HCT116 (cell line): ENCODE measurements around the gene CDCP1.

Experiments
- CBX3 ChIP-seq: IDR thresholded peaks from 2 replicates; pipeline ENCODE4 v1.6.1; 2012; ENCODE audit warnings: low read depth
- CTCF ChIP-seq, 3 experiments: fragments of 200-600 bp in 1 of 3; sonication (generic) in 1 of 3; IDR thresholded peaks in 2 of 3; conservative IDR thresholded peaks in 1 of 3; 2 replicates each; pipeline ENCODE4 v1.5.1; 2012 to 2017; ENCODE audit warnings: low read depth in 2 of 3, low read length in 2 of 3, antibody characterized with exemption in 1 of 3, borderline replicate concordance in 1 of 3, control low read depth in 1 of 3, mild to moderate bottlenecking in 1 of 3, mixed read lengths in 1 of 3, mixed run types in 1 of 3, moderate library complexity in 1 of 3; ENCODE audit not compliant: insufficient read depth in 1 of 3
- EGR1 ChIP-seq: IDR thresholded peaks from 2 replicates; pipeline ENCODE4 v1.6.1; 2012; ENCODE audit warnings: low read depth
- EZH2 ChIP-seq: fragments of 200-600 bp; sonication (generic); IDR thresholded peaks from 2 replicates; pipeline ENCODE4 v1.6.1; 2017; ENCODE audit warnings: antibody characterized with exemption, mixed run types
- MAX ChIP-seq: IDR thresholded peaks from 2 replicates; pipeline ENCODE4 v1.6.1; 2012
- POLR2A ChIP-seq: IDR thresholded peaks from 2 replicates; pipeline ENCODE4 v1.7.0; 2011; ENCODE audit warnings: borderline replicate concordance; ENCODE audit not compliant: insufficient read depth, insufficient read length; ENCODE audit errors: extremely low read depth
- POLR2AphosphoS5 ChIP-seq: IDR thresholded peaks from 2 replicates; pipeline ENCODE4 v1.6.1; 2011; ENCODE audit warnings: mild to moderate bottlenecking, low read depth, low read length, moderate library complexity
- RAD21 ChIP-seq: IDR thresholded peaks from 2 replicates; pipeline ENCODE4 v1.6.1; 2012; ENCODE audit warnings: low read depth, mild to moderate bottlenecking
- SRF ChIP-seq: IDR thresholded peaks from 2 replicates; pipeline ENCODE4 v1.6.1; 2012; ENCODE audit warnings: low read depth
- TCF7L2 ChIP-seq: IDR thresholded peaks from 2 replicates; pipeline ENCODE4 v1.7.0; 2011; ENCODE audit warnings: borderline replicate concordance, inconsistent platforms; ENCODE audit not compliant: insufficient read depth, insufficient read length; ENCODE audit errors: extremely low read depth

GRCh38 chr3:45139372-45140140 lies 6.6 kb downstream of the CDCP1 start:
- TF ChIP-seq MAX (no peak), RAD21 (no peak), POLR2A (no peak), EGR1 (no peak), TCF7L2 (no peak), CTCF (IDR thresholded peaks at IDR 0.05 in 2 of 3, conservative IDR thresholded peaks at IDR 0.05 in 1 of 3; ENCODE audit: borderline replicate concordance in 1 of 3, insufficient read depth in 1 of 3, low read depth in 2 of 3, low read length in 2 of 3) (no peak), POLR2AphosphoS5 (peak; percentile 25), SRF (no peak), CBX3 (no peak), EZH2 (no peak)
